ENCODE measurements around the gene OSBPL7. TPM values are rescaled to one million over a fixed set of nuclear protein-coding genes. Genes with fewer than 3 reads are reported as not detected.

OSBPL7 gene
- total and polyA plus RNA-seq, 2 donors (not counting 1 experiment from before 2014, with no cell fraction given) = 51.0 to 61.3 TPM

GRCh38 chr17:47804461-47804860 lies 17.1 kb downstream of the OSBPL7 start:
- intact Hi-C loops (cut with micrococcal nuclease) = loop anchor here (10.0 kb wide), 1 partner anchor 110 kb away; the partner anchor contains the start of gene TBKBP1
- Histone ChIP-seq H3K79me2 (ENCODE audit: control insufficient read depth, insufficient read depth, low read length) (no peaks in the 10 kb centered on the region), H3K27me3 (replicated peaks in 1 of 4; ENCODE audit: control extremely low read depth in 1 of 4, control insufficient read depth in 3 of 4, insufficient read depth in 4 of 4, low read length in 3 of 4) (peaks cover 0 to 4% (median 0%) of the 10 kb centered on the region in 4 experiments), H4K20me1 (ENCODE audit: control insufficient read depth, insufficient read depth, low read length, poor library complexity, severe bottlenecking) (no peaks in the 10 kb centered on the region), H3K36me3 (replicated peaks in 1 of 2; ENCODE audit: control extremely low read depth in 1 of 2, control insufficient read depth in 1 of 2, extremely low read depth in 1 of 2, insufficient read depth in 2 of 2, low read length in 1 of 2) (peaks cover 0 to 20% of the 10 kb centered on the region in 2 experiments), H3K9ac (ENCODE audit: low read length) (no peak overlapping the region), H3K27ac (ENCODE audit: low read length in 2 of 2) (no peak overlapping the region), H2AFZ (ENCODE audit: insufficient read depth, low read depth, low read length, poor library complexity, severe bottlenecking) (no peak overlapping the region), H3K4me3 (ENCODE audit: control extremely low read depth in 1 of 5, extremely low read depth in 1 of 5, insufficient read depth in 1 of 5, low read depth in 2 of 5, low read length in 4 of 5) (no peak overlapping the region), H3K9me3 (ENCODE audit: control extremely low read depth in 1 of 3, control insufficient read depth in 2 of 3, insufficient read depth in 1 of 3, low read length in 2 of 3) (no peaks in the 10 kb centered on the region), H3K4me2 (replicated peaks; ENCODE audit: low read depth, low read length, poor library complexity, severe bottlenecking) (no peak overlapping the region), H3K4me1 (ENCODE audit: control insufficient read depth in 2 of 2, insufficient read depth in 2 of 2, low read length in 2 of 2) (no peaks in the 10 kb centered on the region)
- WGBS (ENCODE audit: insufficient coverage) = 93% methylated on average over 3 of the region's 3 CpGs
- ChIA-PET POLR2A (no interaction called here), CTCF (interaction anchor here (1.0 to 1.2 kb wide), 3 partner anchors 24 to 140 kb away, joined by 3 to 5 read pairs (median 3); partner anchors contain the start of gene TBX21)
- TF ChIP-seq CTCF (IDR thresholded peaks at IDR 0.05) (no peak), EZH2 (IDR thresholded peaks at IDR 0.05; ENCODE audit: borderline replicate concordance, insufficient read depth, low read depth, low read length, poor library complexity, severe bottlenecking) (no peak)
- no peaks in the 10 kb centered on the region for H3K27me3 Mint-ChIP-seq
- ATAC-seq (ENCODE audit: low read depth) (no peak), DNase-seq (no peak)
- no peaks in the 10 kb centered on the region for H3K9me3 Mint-ChIP-seq (ENCODE audit: insufficient read depth)
- H3K27ac Mint-ChIP-seq = no peak overlapping the region
- no peak overlapping the region for H3K4me3 Mint-ChIP-seq
- peaks cover 1% of the 10 kb centered on the region for H3K4me1 Mint-ChIP-seq

DNA sequence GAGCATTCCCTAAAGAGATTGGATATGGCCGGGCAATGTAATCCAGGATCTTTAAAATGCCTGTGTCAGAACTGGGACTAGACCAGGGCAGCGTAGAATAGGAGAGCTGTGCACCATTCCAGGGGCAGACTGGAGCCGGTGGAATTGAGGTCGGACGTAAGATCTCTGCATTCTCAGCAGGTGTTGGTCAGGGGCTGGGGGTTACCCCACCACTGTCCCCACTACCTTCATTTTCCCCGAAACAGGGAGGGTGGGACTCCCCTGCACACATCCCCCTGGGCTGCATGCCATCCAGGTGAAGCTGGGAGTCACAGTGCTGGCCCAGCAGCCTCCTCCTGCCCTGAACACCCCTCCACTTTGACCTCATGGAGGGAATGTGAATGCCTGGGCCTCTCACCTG lies 17.8 kb downstream of the OSBPL7 start:
- intact Hi-C loops (cut with micrococcal nuclease) = loop anchor here (2.0 to 10.0 kb wide), 2 partner anchors 27 to 109 kb away; partner anchors contain the start of gene TBKBP1
- Histone ChIP-seq H3K9me3 (ENCODE audit: control extremely low read depth in 1 of 3, control insufficient read depth in 2 of 3, insufficient read depth in 1 of 3, low read length in 2 of 3) (no peaks in the 10 kb centered on the region), H3K4me2 (replicated peaks; ENCODE audit: low read depth, low read length, poor library complexity, severe bottlenecking) (no peak overlapping the region), H3K79me2 (ENCODE audit: control insufficient read depth, insufficient read depth, low read length) (no peaks in the 10 kb centered on the region), H4K20me1 (ENCODE audit: control insufficient read depth, insufficient read depth, low read length, poor library complexity, severe bottlenecking) (no peaks in the 10 kb centered on the region), H3K4me1 (ENCODE audit: control insufficient read depth in 2 of 2, insufficient read depth in 2 of 2, low read length in 2 of 2) (no peaks in the 10 kb centered on the region), H3K4me3 (ENCODE audit: control extremely low read depth in 1 of 5, extremely low read depth in 1 of 5, insufficient read depth in 1 of 5, low read depth in 2 of 5, low read length in 4 of 5) (no peak overlapping the region), H3K36me3 (replicated peaks in 1 of 2; ENCODE audit: control extremely low read depth in 1 of 2, control insufficient read depth in 1 of 2, extremely low read depth in 1 of 2, insufficient read depth in 2 of 2, low read length in 1 of 2) (peaks cover 0 to 13% of the 10 kb centered on the region in 2 experiments), H3K27ac (ENCODE audit: low read length in 2 of 2) (no peak overlapping the region), H3K27me3 (replicated peaks in 1 of 4; ENCODE audit: control extremely low read depth in 1 of 4, control insufficient read depth in 3 of 4, insufficient read depth in 4 of 4, low read length in 3 of 4) (peaks cover 0 to 4% (median 0%) of the 10 kb centered on the region in 4 experiments), H2AFZ (ENCODE audit: insufficient read depth, low read depth, low read length, poor library complexity, severe bottlenecking) (no peak overlapping the region), H3K9ac (ENCODE audit: low read length) (no peak overlapping the region)
- H3K4me1 Mint-ChIP-seq = peaks cover 1% of the 10 kb centered on the region
- H3K27ac Mint-ChIP-seq = no peak overlapping the region
- DNase-seq (no peak), ATAC-seq (ENCODE audit: low read depth) (no peak)
- H3K27me3 Mint-ChIP-seq = no peaks in the 10 kb centered on the region
- H3K4me3 Mint-ChIP-seq = no peak overlapping the region
- TF ChIP-seq EZH2 (IDR thresholded peaks at IDR 0.05; ENCODE audit: borderline replicate concordance, insufficient read depth, low read depth, low read length, poor library complexity, severe bottlenecking) (no peak), CTCF (IDR thresholded peaks at IDR 0.05) (no peak)
- no peaks in the 10 kb centered on the region for H3K9me3 Mint-ChIP-seq (ENCODE audit: insufficient read depth)
- 87% methylated on average over 6 of the region's 6 CpGs for WGBS (ENCODE audit: insufficient coverage)
- ChIA-PET CTCF (interaction anchor here (0.5 to 2.8 kb wide), 6 partner anchors 23 to 166 kb away, joined by 3 to 14 read pairs (median 4); no protein-coding TSS in a partner anchor), POLR2A (no interaction called here)
